ENCODE measurements around the gene SOBP. TPM values are rescaled to one million over a fixed set of nuclear protein-coding genes. Genes with fewer than 3 reads are reported as not detected.

SOBP gene
- total RNA-seq, 4 donors from 2014 or later: 0.15 to 3.8 (median 1.6) TPM

DNA sequence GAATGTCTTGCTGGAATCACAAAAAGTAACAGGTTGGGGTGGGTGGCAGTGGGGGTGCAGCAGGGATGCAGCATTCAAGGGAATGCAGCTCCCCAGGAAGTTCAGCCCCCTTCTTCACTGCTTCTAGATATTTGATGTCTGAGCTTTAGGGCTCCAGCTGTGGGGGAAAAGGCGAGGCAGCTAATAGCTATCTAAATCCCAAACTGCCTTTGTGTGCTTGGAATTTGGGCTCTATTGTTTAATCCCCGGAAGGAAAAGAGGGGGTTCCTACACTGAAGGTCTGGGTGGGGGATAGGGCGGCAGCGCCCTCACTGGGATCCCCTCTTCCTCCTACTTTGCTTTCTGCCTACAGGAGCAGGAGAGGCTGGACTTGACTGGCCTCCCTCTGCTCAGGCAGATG lies 116.5 kb downstream of the SOBP start:
- intact Hi-C loops (cut with DNase I): no loop called here
- H3K27me3 ChIP-seq: no peaks in the 10 kb centered on the region
- no peak overlapping the region for H3K4me3 ChIP-seq
- H3K9me3 ChIP-seq: no peaks in the 10 kb centered on the region
- H3K36me3 ChIP-seq: no peaks in the 10 kb centered on the region
- H3K27ac ChIP-seq: no peak overlapping the region
- no peak for DNase-seq
- TF ChIP-seq POLR2A (IDR thresholded peaks at IDR 0.05) (no peak), CTCF (IDR thresholded peaks at IDR 0.05) (no peak)
- H3K4me1 ChIP-seq: peaks cover 0 to 30% (median 0%) of the 10 kb centered on the region in 3 donors
- 77 to 80% methylated on average over 3 to 4 of the region's 4 CpGs for WGBS, 2 donors

DNA sequence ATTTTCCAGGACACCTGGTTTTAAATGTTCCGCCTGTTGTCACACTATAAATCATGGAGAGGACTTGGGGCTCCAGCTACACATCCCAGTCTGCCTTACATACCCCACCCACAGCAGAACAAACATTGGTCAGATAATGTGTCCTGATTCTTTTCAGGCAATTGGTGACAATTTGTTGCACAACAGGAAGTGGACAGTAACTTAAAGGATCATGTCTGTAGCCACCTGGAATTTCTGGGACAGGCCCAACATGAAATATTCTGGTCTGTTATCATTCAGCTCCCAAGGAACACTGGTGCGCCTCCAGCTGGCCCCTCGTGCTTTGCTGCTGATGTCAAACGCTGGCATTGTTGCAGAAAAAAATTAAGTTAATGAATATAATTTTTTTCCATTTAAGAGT lies 117.2 kb downstream of the SOBP start:
- Histone ChIP-seq H3K9me3 (no peaks in the 10 kb centered on the region), H3K36me3 (no peaks in the 10 kb centered on the region), H3K27ac (no peak overlapping the region), H3K4me1 (peaks cover 0 to 26% (median 0%) of the 10 kb centered on the region in 3 donors), H3K4me3 (no peak overlapping the region), H3K27me3 (no peaks in the 10 kb centered on the region)
- intact Hi-C loops (cut with DNase I): no loop called here
- 71 to 81% methylated on average over 3 to 4 of the region's 4 CpGs for WGBS, 2 donors
- DNase-seq: no peak
- TF ChIP-seq POLR2A (IDR thresholded peaks at IDR 0.05): no peak

DNA sequence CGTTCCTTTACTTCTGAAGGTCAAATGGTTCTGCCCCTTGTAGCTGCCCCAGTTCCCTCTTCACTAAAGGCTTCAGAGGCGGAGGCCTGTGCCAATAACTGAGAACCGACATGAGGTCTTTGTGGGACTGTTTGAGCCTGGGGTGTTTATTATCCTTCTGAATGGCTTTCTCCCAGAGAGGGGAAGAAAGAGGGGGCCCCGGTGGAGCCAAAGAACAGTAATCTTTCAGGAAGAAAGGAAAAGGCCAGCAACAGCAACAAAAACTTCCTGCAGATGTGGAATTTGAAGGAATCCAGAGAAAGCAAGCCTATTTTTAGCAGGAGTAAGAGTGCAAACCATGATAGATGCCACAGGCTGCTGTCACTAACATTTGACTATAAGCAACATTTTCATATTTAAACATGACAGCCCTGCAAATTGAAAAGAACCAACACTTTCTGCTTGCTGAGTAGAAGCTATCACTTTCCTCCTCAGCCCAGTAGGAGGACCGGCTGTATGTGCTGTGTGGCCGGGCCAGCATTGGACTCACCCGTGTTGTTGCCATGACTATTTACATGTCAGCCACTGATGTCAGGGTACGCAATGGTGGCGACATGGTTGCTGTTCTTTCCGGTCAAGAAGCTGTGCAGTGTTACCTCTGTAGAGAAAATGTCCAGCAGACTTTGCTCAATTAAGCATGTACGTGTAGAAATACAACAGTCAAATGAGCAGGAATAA lies 121.3 kb downstream of the SOBP start:
- H3K9me3 ChIP-seq: no peaks in the 10 kb centered on the region
- H3K36me3 ChIP-seq: no peaks in the 10 kb centered on the region
- H3K4me3 ChIP-seq: no peak overlapping the region
- H3K27ac ChIP-seq: no peak overlapping the region
- H3K4me1 ChIP-seq: no peaks in the 10 kb centered on the region
- WGBS, 2 donors: 63 to 75% methylated on average over 7 to 11 of the region's 11 CpGs
- no peak for DNase-seq
- intact Hi-C loops (cut with DNase I): no loop called here
- H3K27me3 ChIP-seq: no peaks in the 10 kb centered on the region
- no peak for TF ChIP-seq CTCF (IDR thresholded peaks at IDR 0.05)
- no peak for TF ChIP-seq POLR2A (IDR thresholded peaks at IDR 0.05)

GRCh38 chr6:107612762-107613415 lies 123.0 kb downstream of the SOBP start:
- H3K9me3 ChIP-seq: no peaks in the 10 kb centered on the region
- intact Hi-C loops (cut with DNase I): no loop called here
- TF ChIP-seq POLR2A (IDR thresholded peaks at IDR 0.05): no peak
- TF ChIP-seq CTCF (IDR thresholded peaks at IDR 0.05): no peak
- H3K4me3 ChIP-seq: no peak overlapping the region
- H3K36me3 ChIP-seq: no peaks in the 10 kb centered on the region
- H3K4me1 ChIP-seq: no peaks in the 10 kb centered on the region
- DNase-seq: no peak
- no peak overlapping the region for H3K27ac ChIP-seq
- WGBS, 2 donors: 76 to 84% methylated on average over 3 of the region's 3 CpGs
- no peaks in the 10 kb centered on the region for H3K27me3 ChIP-seq

DNA sequence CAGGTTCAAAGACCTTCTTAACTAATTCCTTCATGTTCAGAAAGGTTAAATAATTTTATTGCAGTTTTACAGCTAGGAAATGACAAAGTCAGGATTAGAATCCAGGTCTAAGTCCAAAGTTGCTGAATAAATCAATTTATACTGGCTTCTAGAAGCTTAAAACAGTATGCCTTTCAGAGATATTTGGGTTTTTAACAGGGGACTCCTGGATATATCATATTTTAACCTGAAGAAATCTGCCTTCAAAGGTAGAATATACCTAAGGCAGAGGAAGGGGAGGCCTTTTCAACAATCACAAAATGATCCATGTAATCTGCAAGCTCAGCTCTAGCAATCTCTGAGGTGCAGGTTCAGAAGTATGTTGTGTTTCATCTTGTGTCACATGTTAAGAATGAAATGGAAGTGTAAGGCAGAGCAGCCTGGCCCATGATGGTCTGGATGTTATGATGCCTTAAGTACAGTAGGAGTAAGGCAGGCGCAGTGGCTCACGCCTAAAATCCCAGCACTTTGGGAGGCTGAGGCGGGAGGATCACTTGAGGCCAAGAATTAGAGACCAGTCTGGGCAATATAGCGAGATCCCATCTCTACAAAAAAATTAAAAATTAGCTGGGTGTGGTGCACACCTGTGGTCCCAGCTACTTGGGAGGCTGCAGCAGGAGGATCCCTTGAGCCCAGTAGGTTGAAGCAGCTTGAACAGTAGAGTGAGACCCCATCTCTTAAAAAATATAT lies 123.9 kb downstream of the SOBP start:
- Histone ChIP-seq H3K4me3 (no peak overlapping the region), H3K9me3 (no peaks in the 10 kb centered on the region), H3K4me1 (no peaks in the 10 kb centered on the region), H3K36me3 (no peaks in the 10 kb centered on the region), H3K27me3 (no peaks in the 10 kb centered on the region), H3K27ac (no peak overlapping the region)
- WGBS, 2 donors: 89 to 97% methylated on average over 4 of the region's 4 CpGs
- TF ChIP-seq CTCF (IDR thresholded peaks at IDR 0.05) (no peak), POLR2A (IDR thresholded peaks at IDR 0.05) (no peak)
- intact Hi-C loops (cut with DNase I): no loop called here
- no peak for DNase-seq

Measured in esophagus squamous epithelium (tissue), 5 donors.